Activated CD8-positive, alpha-beta memory T cell treated with anti-CD3 and anti-CD28 coated beads for 24 hours (primary cell): Measurements from ENCODE around the gene NPY4R.
"Not testable (repeated sequence)": the region's sequence is repeated elsewhere in the genome, so short reads cannot be mapped to it uniquely, and the experiment has no call there.

Source experiments
- DNase-seq: peaks from one replicate; pipeline ENCODE4 v3.0.0-alpha.2; 2020

NPY4R gene, protein sequence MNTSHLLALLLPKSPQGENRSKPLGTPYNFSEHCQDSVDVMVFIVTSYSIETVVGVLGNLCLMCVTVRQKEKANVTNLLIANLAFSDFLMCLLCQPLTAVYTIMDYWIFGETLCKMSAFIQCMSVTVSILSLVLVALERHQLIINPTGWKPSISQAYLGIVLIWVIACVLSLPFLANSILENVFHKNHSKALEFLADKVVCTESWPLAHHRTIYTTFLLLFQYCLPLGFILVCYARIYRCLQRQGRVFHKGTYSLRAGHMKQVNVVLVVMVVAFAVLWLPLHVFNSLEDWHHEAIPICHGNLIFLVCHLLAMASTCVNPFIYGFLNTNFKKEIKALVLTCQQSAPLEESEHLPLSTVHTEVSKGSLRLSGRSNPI

DNA sequence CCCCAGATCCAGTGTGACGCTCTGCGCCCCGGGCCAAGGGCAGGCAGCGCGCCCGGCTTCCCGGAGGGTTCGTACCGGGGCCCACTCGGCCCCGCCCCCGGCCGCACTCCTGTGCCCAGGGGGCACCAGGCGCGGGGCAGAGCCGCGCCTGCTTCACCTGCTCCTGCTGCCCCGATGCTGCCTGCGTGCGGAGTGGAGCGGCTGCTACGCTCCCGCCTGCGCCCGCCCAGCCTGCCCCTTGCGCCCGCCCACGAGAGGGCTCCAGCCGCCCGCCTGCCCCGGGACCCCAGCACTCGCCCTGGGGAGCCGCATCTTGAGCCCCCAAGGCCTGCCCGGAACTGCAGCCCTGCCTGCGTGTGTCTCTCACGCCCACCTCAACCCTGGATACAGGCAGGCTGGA is at the start of gene NPY4R:
NPY4R (minus strand) TSS at position 194 of the 400 bp plus-strand sequence. CDS start 3,323 bp downstream, outside the sequence.
- DNase-seq: not testable (repeated sequence)

DNA sequence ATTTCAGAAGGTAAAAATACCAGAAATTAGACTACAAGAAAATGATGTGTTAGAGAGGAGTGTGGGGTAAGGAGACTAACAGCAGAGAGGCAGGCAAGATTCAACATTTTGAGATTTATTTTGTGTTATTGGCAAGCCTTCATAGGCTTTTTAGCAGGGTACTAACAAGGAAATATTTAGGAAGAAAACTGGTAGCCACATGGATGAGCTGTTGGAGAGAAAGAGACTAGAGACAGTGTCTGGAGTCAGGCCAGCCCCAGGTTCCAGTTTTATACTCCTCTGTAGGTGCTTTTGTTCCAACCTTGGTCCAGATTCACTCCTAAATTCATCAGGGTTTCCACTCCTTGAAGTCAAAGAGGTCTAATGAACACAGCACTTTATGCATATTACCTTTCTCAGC is 49.6 kb upstream of the NPY4R start:
- no peak for DNase-seq

DNA sequence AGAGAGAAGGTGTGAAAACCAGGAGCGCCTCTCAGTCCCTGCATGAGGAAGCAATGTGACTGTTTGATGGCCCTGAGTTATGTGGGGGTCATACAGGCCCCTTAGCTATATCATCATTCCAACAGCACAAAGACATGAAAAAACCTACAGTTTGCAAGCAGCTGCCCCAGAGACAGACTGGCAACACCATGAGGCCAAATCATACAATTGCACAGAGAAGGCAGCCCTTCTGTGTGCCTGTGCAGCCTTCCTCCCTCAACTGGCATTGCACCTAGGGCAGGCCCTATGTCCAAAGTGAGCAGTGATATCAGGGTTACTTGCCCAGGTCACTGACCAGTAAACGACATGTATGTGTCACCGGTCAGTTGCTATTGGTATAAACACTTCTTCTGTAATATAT is 49.1 kb upstream of the NPY4R start:
- DNase-seq: no peak

DNA sequence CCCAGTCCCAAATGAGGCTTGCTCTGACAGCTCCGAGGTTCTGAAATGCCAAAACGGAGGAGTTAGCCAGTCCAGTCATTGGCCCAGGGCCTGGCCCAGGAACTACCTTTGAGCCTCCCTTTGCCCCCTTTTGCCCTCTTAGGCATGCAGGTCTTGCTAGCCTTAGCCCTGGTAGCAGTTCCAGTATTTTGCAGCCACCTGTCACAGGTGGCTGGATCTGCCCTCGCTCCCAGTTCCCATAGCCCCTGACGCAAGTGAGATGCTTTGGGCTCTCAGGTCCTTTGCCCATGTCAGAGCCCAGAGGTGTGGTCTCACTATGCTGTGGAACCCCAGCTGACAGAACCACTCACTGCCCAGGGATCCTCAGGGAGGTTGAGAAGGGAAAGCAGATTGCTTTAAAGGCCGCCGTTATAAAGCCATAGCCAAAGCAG is 48.7 kb upstream of the NPY4R start:
- DNase-seq: peak; percentile 53

DNA sequence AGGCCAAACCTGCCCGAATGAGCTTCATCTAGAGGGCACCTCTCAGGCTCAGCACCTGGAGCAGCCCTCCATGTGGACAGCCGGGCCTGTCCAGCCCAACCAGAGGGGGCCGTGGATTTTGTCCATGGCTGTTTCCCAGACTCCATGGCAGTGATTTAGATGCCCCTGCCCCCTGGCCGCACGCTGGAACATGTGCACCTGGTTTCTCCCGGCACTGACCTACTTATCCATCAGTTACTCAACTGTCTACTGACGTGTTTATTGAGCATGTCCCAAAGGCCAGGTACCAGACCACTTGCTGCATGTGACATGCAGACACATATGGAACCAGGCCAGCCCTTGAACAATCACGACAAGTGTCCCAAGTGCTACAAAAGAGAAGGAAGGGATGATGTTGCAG is 47.6 kb upstream of the NPY4R start:
- DNase-seq: not testable (repeated sequence)

DNA sequence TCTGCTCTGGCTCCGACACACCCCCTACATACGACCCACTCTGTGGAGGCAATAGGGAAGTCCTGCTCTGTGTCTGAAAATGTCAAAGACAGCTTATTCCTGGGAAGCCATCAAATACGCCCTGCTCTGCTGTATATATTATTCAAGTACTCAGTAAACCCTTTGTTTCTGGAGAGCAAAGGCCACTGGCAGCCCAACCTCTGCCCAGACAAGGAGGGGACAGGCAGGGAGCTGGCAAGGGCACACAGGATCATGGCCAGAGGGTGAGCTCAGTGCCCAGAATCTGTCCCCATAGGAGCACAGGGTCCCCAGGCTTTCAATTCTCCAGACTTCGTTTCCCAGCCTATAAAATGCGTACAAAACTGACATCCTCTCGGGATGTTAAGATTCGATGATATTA is 47.0 kb upstream of the NPY4R start:
- not testable (repeated sequence) for DNase-seq

DNA sequence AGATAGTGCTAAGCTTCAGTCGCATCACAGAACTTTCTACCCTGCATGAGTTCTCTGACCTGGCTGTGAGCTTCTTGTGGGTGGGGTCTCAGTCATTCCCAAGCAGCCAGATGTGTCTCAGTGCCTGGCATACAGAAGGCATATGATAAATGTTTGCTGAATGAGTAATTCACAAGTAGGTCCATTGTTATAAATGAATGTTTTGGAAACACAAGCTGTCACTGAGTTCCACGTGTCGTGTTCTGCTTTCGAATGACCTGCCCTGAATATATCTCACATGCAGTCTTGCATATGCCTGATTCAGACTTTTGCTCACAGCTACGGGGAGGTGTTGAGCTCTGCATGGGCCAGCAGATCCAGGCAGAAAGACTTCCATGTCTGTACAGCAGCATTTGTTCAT is 46.2 kb upstream of the NPY4R start:
- DNase-seq: not testable (repeated sequence)

DNA sequence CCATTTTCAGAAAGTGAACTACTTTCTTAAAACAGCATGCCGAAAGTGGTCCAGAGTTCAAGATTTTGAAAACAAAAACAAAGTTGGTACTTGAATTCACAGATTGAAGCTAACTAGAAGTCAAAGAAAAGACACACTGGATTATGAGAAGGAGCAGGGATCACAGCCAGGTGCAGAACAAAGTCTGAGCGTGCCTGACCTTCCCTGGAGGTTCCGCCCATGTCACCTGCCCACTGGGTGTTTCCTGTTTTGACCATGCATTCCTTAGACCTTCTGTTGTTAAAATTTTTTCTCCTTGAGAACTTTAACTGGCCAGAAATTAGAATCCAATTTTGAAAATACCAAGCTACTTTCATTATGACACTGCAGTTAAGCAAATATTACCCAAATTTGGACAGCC is 34.2 kb upstream of the NPY4R start:
- not testable (repeated sequence) for DNase-seq

DNA sequence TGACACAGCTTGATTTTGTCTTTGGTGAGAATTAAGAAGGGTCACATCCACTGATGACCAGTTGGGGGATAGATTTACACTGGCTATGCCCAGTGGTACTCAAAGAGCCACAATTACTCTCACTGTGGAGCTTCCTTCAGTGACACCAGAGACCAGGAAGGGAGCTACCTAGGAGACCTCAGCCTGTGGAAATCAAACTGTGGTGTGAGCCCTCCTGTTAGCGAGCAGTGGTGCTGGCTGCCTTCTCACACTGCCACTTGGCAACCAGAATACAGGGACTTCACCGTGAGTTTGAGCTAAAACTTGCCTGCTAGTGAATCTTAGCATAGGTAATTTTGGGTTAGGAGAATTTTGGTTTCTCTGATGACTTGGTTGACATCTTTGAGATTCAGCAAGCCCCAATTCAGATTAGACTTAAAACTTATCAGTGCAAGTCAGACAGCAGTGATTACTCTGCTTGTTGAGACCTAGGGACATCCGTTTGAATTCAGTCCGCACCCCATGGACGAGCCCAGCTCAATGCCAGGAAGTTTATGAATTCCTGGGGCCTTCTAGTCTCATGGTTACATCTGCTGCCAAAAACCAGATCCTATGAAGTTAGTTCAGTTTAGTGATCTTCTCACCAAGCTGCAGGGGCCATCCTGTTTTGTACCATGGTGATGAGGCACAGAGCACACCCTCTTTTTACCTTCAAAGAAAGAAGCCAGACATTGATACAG is 33.4 kb upstream of the NPY4R start:
- DNase-seq: not testable (repeated sequence)

DNA sequence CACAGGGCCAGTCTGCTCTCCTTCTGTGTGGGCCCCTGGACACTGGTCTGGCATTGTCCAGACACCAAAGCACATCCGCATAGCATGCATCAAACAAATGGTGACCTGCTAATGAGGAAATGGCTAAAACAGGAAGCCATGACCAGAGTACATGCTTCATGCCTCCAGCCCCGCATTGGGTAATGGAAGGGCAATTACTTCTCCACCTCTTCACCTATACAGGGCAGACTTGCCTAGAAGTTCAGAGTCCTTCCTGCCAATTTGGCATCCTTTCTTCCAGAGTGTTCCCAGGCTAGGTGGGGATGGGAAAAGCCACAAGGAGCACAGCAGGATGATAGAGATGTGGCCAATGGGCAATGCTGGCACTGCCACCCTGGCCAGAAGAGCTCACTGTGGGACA is 32.1 kb upstream of the NPY4R start:
- not testable (repeated sequence) for DNase-seq

DNA sequence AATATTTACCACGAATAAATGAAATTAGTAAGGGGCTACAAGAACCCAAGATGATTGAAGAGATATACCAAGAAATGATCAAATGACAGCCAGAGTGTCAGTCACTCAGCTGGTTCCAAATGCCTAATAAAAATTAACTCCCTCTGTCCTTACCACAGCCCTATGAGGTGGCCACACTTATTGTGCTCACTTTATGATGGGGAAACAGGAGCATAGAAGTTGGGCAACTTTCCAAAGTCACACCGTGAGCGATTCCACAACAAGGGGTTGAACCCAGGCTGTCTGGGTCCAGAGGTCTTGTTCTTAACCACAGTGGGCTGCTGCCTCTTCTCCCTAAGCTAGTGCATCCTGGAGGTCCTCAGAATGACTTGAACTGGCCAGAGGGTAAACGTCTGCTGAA is 31.6 kb upstream of the NPY4R start:
- DNase-seq: not testable (repeated sequence)

DNA sequence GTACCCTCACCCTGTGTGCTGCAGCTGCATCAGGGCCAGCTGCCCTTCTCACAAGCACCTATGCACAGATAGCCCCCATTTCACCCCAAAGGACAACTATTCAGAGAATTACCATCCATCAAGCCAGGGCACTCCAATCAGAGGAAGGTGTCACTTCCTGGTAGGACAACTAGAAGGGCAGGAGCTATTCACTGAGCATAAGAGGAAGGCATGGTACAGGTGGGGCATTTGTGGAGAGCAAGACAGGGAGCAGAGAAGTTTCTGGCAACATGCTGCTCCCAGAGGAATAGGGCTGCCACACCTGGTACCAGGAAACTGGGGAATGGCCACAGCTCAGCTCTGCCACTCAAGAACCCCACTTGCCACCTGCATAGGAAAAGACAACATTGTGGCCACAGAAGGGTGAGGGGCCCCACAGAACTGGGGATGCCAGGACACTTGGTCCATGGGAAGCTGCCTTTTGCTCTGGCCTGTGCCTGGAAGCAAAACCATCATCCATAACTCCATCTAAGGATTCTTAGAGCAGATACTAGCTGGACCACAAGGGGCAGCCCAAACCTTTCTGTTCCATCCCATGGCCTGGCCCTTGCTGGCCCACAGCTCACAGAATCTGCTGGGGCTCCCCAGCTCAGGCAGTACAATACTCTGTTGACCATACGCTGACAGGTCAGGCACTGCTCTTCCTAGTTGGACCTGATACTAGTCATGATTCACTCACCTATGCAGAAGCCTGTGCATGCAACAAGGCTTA is 25.8 kb upstream of the NPY4R start:
- DNase-seq: peak; percentile 5

DNA sequence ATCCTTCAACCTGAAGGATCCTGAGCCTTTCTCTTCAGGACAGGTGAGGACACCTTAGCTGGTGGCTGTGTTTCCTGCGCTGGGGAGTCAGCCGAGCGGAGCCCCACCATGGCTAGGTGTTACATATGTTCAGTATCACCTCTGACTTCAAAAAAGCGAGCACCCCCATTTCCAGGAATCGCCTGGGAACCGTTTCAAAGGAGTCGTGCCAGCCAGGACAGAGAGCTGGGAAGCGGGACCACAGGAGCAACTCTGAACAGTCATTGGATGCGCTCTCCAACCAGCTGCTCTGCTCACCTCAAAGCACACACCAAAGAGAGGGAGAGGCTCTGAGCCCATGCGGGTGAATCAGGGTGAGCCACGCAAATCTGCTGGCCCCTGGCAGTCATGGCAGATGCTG is 24.5 kb upstream of the NPY4R start:
- peak; percentile 41 for DNase-seq

DNA sequence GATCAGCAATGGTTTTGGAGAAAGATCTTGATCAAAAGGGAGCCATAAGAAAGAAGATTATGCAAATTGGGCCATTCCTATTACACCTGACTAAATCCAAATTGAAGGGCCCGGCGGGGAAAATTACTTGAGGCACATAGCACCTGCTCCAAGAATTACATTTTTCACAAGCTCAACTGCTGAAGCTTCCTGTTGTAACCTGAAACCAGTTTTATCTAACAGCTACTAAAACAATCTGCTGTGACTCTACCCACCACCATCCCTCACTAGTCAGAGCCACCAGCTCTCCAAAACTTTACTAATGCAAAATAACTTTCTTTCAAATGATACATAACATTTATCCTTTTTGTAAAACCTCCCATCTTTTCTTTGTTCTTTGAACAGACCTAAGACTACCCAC is 20.7 kb upstream of the NPY4R start:
- not testable (repeated sequence) for DNase-seq

DNA sequence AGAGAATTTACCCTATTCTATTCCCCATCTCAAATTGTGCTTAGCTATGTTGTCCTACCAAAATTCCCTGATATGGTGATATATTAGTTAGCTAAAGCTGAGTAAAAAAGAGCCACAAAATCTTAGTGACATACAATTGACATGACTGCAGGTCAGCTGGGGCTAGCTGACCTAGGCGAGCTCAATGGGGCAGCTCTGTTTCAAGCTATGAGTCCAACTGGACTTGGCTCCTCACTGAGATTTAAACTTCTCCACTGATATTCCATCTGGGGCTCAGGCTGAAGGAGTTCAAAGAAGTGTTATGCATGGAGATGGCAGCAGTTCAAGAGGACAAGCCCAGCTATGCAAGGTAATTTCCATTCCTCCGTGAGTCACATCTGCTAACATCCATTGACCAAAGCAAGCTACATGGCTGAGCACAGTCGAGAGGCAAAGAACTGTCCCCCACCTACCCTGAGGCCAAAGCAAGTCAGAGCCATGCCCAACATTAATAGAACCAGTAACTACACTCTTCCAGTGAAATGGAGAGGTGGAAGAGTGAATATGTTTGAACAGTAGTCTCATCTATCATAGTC is 9.1 kb upstream of the NPY4R start:
- not testable (repeated sequence) for DNase-seq

DNA sequence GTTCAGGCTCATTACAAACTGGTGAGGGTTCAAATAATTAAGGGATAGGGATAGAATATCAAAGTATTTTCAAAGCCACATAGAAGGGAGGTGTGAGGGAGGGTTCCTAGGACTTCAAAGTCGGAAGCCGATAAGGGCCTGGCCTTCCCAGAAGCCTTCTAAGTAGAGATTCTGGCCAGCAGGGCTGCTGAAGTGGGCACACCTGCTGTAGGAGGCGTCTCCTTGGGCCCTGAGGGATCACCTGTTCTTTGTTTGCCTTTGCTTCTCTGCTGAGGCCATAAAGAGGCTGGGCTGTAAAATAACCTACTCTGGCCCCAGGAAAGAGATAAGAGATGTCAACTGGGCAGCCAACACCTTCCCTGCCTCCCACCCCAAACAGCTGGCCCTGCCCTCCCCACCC is 8.0 kb upstream of the NPY4R start:
- not testable (repeated sequence) for DNase-seq

DNA sequence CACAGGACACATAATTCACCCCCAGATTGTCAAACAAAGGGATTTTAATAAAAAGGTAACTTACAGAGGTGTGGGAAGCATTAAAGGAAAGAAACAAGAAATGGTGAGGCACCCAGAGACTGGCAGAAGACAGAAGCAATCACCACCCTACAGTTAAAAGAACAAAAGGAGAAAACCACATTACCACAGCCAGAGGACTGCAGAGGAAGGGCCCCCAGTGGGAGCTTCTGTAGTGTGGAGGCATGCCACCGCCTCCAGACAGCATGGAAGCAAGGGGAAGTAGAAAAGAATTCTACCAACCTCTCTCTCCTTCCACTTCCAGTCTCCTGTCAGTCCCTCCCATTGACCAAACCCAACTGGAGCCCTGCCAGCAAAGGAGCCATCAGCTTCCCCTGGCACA is 4.4 kb upstream of the NPY4R start:
- DNase-seq: not testable (repeated sequence)

DNA sequence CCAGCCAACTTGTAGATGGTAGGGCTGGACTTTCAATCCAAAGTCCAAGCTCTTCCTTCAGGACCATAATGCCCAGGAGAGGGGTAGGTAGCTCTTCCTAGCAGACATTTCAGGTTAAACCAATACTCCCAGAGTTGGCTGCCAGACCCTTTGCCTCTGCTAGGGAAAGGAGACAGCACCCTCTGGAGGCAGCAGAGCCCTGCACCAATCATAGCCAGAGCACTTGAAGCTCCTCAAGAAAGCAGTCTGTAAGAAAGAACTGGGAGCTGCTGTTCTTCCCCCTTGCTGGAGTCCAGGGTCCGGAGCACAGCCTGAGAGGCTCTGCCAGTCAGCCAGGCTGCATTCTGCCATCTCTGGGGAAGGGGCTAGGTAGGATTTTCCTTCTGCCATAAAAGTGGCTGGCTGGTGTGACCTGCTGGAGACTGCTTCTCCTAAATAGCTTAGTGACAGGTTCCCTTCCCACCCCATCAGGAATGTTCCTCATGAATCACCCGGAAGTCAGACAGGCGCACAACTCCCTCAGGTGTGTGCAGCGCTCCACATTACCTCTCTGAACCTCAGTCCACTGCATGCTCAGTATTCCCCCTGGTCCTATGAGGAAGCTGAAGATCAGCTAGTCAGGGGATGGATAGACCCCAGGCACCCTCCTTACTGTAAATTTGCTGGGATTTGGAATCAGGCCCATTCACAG is 2.5 kb upstream of the NPY4R start:
- DNase-seq: not testable (repeated sequence)

DNA sequence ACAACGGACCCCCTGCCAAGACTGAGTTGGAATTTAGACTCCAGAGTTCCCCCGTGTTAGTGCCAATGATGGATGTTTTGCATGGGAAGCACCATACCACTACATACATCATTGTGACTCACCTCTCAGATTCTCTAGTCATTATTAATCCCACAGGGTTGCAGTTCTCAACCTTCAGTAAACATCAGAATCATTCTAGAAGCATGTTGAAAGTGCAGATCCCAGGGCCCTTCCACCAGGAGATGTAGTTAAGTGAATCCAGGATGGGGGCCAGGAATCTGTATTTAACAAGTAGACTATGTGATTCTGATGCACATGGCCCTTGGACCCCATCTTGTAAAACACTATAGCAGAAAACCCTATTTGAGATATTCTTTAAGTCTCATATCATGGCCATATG is 2.1 kb downstream of the NPY4R start:
- not testable (repeated sequence) for DNase-seq

DNA sequence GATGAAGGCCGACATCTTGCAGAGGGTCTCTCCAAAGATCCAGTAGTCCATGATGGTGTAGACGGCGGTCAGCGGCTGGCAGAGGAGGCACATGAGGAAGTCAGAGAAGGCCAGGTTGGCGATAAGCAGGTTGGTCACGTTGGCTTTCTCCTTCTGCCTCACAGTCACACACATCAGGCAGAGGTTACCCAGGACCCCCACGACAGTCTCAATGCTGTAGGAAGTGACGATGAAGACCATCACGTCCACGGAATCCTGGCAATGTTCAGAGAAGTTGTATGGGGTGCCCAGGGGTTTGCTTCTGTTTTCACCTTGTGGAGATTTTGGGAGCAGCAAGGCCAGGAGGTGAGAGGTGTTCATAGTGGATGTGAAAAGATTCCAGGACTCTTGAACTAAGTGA is 3.5 kb downstream of the NPY4R start:
- not testable (repeated sequence) for DNase-seq

DNA sequence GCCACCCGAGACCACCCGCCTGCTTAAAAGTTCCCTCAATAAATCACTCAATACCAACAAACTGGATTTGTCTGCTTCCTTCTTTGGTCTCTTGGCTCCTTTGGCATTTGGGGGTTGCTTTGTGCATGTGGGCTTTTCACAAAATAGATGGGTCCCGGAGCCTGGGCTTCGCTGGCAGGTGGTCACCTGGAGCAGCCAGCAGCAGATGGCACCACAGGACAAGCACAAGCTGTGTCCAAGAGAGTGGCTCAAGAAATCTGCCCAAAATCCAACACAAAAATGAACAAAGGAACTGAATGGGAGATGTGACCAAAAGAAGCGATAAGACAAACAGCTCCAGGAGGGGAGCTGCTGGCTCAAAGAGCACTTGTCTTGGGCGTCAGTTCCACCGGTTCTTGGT is 6.2 kb downstream of the NPY4R start:
- DNase-seq: not testable (repeated sequence)

DNA sequence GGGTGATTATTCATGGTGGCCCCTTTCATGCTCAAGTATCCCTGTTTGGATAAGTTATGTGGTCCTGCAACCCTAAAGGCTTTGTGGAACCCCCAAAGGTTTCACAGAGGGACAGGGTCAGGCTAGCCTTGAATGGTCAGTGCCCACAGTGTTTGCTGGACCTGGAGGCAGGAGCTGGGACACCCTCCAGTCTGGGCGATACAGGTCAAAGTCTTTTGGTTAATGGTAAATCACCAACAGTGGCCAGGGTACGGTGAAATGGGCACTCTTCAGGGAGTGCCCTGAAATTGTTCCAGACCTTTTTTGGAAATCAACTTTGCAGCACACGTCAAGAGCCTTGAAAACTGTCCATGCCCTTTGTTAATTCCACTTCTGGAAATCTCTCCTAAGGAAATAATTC is 8.7 kb downstream of the NPY4R start:
- DNase-seq: not testable (repeated sequence)
